Small intestine (tissue), 7 donors: Measurements from ENCODE around the gene SSBP2. TPM values are rescaled to one million over a fixed set of nuclear protein-coding genes. Genes with fewer than 3 reads are reported as not detected.

Source experiments
- DNase-seq, 2 donors: peaks; one replicate each; pipeline versions ENCODE4 v3.0.0 to v3.0.0-alpha.2; 2013
- FAIRE-seq: peaks from 2 replicates; lab custom pipeline; 2012; peaks lifted over from hg19 to GRCh38; lab: Jason Lieb, UNC
- H3K27ac ChIP-seq, 3 donors: one replicate each; pipeline ENCODE4 v1.5.1; 2013; ENCODE audit warnings: low read length in 2 of 3, mild to moderate bottlenecking in 2 of 3, control low read depth in 1 of 3, inconsistent platforms in 1 of 3, low read depth in 1 of 3, moderate library complexity in 1 of 3
- H3K27me3 ChIP-seq, 3 donors: one replicate each; pipeline ENCODE4 v1.6.1; 2013; ENCODE audit warnings: low read length in 3 of 3, inconsistent platforms in 1 of 3; ENCODE audit not compliant: control insufficient read depth in 3 of 3, insufficient read depth in 3 of 3
- H3K36me3 ChIP-seq, 3 donors: one replicate each; pipeline ENCODE4 v1.6.1; 2013; ENCODE audit warnings: low read length in 3 of 3, inconsistent platforms in 1 of 3, low read depth in 1 of 3, mild to moderate bottlenecking in 1 of 3, moderate library complexity in 1 of 3; ENCODE audit not compliant: control insufficient read depth in 3 of 3, insufficient read depth in 2 of 3
- H3K4me1 ChIP-seq, 3 donors: one replicate each; pipeline ENCODE4 v1.6.1; 2013; ENCODE audit warnings: low read length in 2 of 3, inconsistent platforms in 1 of 3, low read depth in 1 of 3, mild to moderate bottlenecking in 1 of 3, moderate library complexity in 1 of 3; ENCODE audit not compliant: control insufficient read depth in 3 of 3, insufficient read depth in 2 of 3
- H3K4me3 ChIP-seq, 3 donors: one replicate each; pipeline ENCODE4 v1.5.1; 2013; ENCODE audit warnings: low read length in 3 of 3, control low read depth in 1 of 3, inconsistent platforms in 1 of 3, low read depth in 1 of 3, mild to moderate bottlenecking in 1 of 3, moderate library complexity in 1 of 3
- H3K9me3 ChIP-seq, 2 donors: one replicate each; pipeline ENCODE4 v1.6.1; 2013; ENCODE audit warnings: low read depth in 1 of 2, low read length in 1 of 2; ENCODE audit not compliant: control insufficient read depth in 2 of 2, insufficient read depth in 1 of 2
- WGBS, 3 donors: extraction: QIAGEN DNeasy Blood & Tissue Kit; methylation state at CpG; one replicate each; pipeline ENCODE4 v1.1.7; 2013; 5-methylcytosine and 5-hydroxymethylcytosine counted together
- polyA plus RNA-seq, 4 donors: library from polyadenylated mRNA; stranded (reverse) in 3 of 4; unstranded in 1 of 4; fragments of 200-250 nt in 3 of 4; fragments of 120-200 nt in 1 of 4; gene quantifications; one replicate each; pipeline versions ENCODE4 v1.2.1 to v1.2.3, GENCODE V29; 2013
- donor health status: healthy with polysubstance abuse.
- donor health status: control.
- donor health status: control.
- donor health status: Bipolar disorder and iron deficiency.
- donor health status: healthy.

SSBP2 gene
- polyA plus RNA-seq, 4 donors: 2.9 to 17.9 (median 11.8) TPM

DNA sequence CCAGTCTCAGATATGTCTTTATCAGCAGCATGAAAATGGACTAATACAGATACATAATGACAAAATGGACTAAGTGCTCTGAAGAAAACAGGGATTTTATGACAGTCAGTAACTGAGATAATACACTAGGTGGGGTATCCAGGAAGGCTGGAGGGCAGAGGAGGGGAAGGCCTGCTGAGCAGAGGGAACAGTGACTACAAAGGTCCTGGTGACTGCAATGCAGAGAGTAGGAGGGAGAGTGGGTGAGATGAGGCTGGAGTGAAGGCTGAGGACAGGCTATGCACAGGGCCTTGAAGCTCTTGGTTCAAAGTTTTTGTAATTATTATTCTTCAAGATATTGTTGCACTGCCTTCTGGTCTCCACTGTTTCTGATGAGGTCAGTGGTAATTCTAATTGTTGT lies 361.9 kb downstream of the SSBP2 start:
- FAIRE-seq: no peak
- peaks cover 0 to 6% (median 3%) of the 10 kb centered on the region in 3 donors for H3K27me3 ChIP-seq
- H3K4me1 ChIP-seq: no peaks in the 10 kb centered on the region
- no peaks in the 10 kb centered on the region for H3K36me3 ChIP-seq
- no peak for DNase-seq
- H3K9me3 ChIP-seq: no peaks in the 10 kb centered on the region
- H3K4me3 ChIP-seq: no peak overlapping the region
- no peak overlapping the region for H3K27ac ChIP-seq

- H3K27me3 ChIP-seq: peaks cover 0 to 3% (median under 1%) of the 10 kb centered on the region in 3 donors
- H3K9me3 ChIP-seq: no peaks in the 10 kb centered on the region
- H3K27ac ChIP-seq: no peak overlapping the region
- WGBS, 3 donors: 86 to 89% (median 88%) methylated on average over 4 of the region's 4 CpGs
- H3K4me3 ChIP-seq: no peak overlapping the region
- DNase-seq (no peak), FAIRE-seq (no peak)
- H3K36me3 ChIP-seq: no peaks in the 10 kb centered on the region
- H3K4me1 ChIP-seq: no peaks in the 10 kb centered on the region
Observed at GRCh38 chr5:81388169-81388568, 362.7 kb downstream of the SSBP2 start.

DNA sequence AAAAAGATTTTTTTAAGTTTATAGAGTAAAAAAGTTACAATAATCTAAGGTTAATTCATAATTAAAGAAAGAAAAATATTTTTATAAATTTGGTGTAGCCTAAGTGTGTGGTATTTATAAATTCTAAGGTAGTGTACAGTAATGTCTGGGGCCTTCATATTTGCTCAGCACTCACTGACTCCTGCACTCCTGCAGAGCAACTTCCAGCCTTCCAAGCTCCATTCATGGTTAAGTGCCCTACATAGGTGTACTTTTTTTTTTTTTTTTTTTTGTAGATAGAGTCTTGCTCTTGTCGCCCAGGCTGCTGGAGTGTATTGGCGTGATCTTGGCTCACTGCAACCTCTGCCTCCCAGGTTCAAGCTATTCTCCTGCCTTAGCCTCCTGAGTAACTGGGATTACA lies 367.0 kb downstream of the SSBP2 start:
- H3K27me3 ChIP-seq: no peaks in the 10 kb centered on the region
- WGBS, 3 donors: 87 to 100% (median 88%) methylated on average over 2 of the region's 2 CpGs

GRCh38 chr5:81371354-81371876 lies 379.5 kb downstream of the SSBP2 start:
- H3K36me3 ChIP-seq: no peaks in the 10 kb centered on the region
- no peak for DNase-seq
- no peaks in the 10 kb centered on the region for H3K4me1 ChIP-seq
- 92 to 98% (median 93%) methylated on average over 2 of the region's 2 CpGs for WGBS, 3 donors
- no peak overlapping the region for H3K4me3 ChIP-seq
- H3K27me3 ChIP-seq: peaks cover 0 to 3% (median 0%) of the 10 kb centered on the region in 3 donors
- no peak overlapping the region for H3K27ac ChIP-seq
- no peak for FAIRE-seq
- H3K9me3 ChIP-seq: peaks cover 0 to 4% of the 10 kb centered on the region in 2 donors

More for the DNA sequence above, 367.0 kb downstream of the SSBP2 start:
- H3K9me3 ChIP-seq: no peaks in the 10 kb centered on the region
- FAIRE-seq (no peak), DNase-seq (no peak)
- H3K27ac ChIP-seq: no peak overlapping the region
- H3K4me1 ChIP-seq: no peaks in the 10 kb centered on the region
- H3K36me3 ChIP-seq: no peaks in the 10 kb centered on the region
- H3K4me3 ChIP-seq: no peak overlapping the region

DNA sequence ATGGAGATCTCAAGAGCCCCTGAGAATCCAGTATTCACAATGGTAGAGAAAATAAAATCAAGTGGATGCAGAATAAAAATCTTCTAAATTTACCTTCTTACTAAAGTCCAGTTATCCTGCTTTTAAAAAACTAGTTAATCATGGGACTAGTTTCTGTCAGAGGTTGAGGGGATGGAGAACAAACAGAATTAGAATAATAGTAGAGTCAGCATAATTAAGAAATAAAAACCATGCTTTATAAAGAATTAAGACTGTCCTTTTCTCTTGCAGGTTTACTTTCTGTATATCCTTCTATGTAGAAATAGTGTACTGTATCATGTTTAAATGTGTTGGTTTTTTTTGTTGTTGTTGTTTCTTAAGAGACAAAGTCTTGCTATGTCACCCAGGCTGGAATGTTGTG lies 380.0 kb downstream of the SSBP2 start:
- H3K36me3 ChIP-seq: no peaks in the 10 kb centered on the region
- H3K4me3 ChIP-seq: no peak overlapping the region
- H3K9me3 ChIP-seq: peaks cover 0 to 4% of the 10 kb centered on the region in 2 donors
- H3K27ac ChIP-seq: no peak overlapping the region
- peaks cover 0 to 3% (median 0%) of the 10 kb centered on the region in 3 donors for H3K27me3 ChIP-seq
- DNase-seq (no peak), FAIRE-seq (no peak)
- H3K4me1 ChIP-seq: no peaks in the 10 kb centered on the region

DNA sequence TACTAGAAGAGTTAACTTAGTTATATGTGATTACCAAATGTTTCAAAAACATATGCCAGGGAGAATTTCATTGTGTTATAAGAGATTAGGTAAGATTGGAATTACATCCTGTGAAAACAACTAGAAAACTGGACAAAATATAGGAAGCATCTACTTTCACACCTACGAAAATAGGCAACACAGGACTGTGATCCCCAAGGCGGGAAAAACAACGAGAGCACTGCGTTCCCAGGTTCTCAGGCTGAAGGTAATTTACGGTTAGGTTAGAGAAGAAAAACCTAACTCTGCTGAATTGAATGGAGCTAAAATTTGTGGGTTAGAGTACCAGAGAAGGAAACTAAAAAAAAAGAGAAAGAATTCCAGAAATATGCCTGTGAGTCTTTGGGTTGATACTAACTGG lies 385.4 kb downstream of the SSBP2 start:
- Histone ChIP-seq H3K27me3 (no peaks in the 10 kb centered on the region), H3K27ac (no peak overlapping the region), H3K36me3 (no peaks in the 10 kb centered on the region), H3K4me1 (peaks cover 0 to 18% (median 2%) of the 10 kb centered on the region in 3 donors), H3K9me3 (no peaks in the 10 kb centered on the region), H3K4me3 (no peak overlapping the region)
- 90 to 94% (median 94%) methylated on average over 5 of the region's 5 CpGs for WGBS, 3 donors
- FAIRE-seq: no peak
- DNase-seq: no peak

GRCh38 chr5:81363093-81363871 lies 387.6 kb downstream of the SSBP2 start:
- no peak overlapping the region for H3K4me3 ChIP-seq
- WGBS, 3 donors: 13 to 49% (median 28%) methylated on average over 4 of the region's 4 CpGs
- H3K27ac ChIP-seq: peak overlapping the region in 1 of 3 donors; percentile 61
- H3K36me3 ChIP-seq: no peaks in the 10 kb centered on the region
- FAIRE-seq: no peak
- no peaks in the 10 kb centered on the region for H3K9me3 ChIP-seq
- H3K4me1 ChIP-seq: peaks cover 0 to 23% (median 2%) of the 10 kb centered on the region in 3 donors
- H3K27me3 ChIP-seq: no peaks in the 10 kb centered on the region
- peak; percentile 44 to 60 for DNase-seq
